Medulla oblongata (tissue), 1 donor: ENCODE results near the gene PTPN4.
"Not testable (repeated sequence)": the region's sequence is repeated elsewhere in the genome, so short reads cannot be mapped to it uniquely, and the experiment has no call there.

ENCODE experiments used
- DNase-seq: peaks from one replicate; pipeline ENCODE4 v3.0.0-alpha.2; 2015; ENCODE audit errors: extremely low spot score

PTPN4 gene

GRCh38 chr2:119940856-119941255 lies 181.1 kb downstream of the PTPN4 start:
- no peak for DNase-seq

- DNase-seq: no peak
Measured at GRCh38 chr2:119941388-119941787, 181.7 kb downstream of the PTPN4 start.

GRCh38 chr2:119941981-119942513 lies 182.3 kb downstream of the PTPN4 start:
- DNase-seq: no peak

GRCh38 chr2:119943058-119943457 lies 183.3 kb downstream of the PTPN4 start:
- no peak for DNase-seq

- DNase-seq: no peak
Measured at GRCh38 chr2:119947535-119947934, 187.8 kb downstream of the PTPN4 start.

- DNase-seq: no peak
Measured at GRCh38 chr2:119950966-119951365, 191.2 kb downstream of the PTPN4 start.

GRCh38 chr2:119958670-119959268 lies 199.0 kb downstream of the PTPN4 start:
- no peak for DNase-seq

- DNase-seq: no peak
Measured at GRCh38 chr2:119960821-119961220, 201.1 kb downstream of the PTPN4 start.

GRCh38 chr2:119981896-119982295 lies 222.2 kb downstream of the PTPN4 start:
- DNase-seq: no peak

- DNase-seq: no peak
Measured at GRCh38 chr2:119982506-119982905, 222.8 kb downstream of the PTPN4 start.

GRCh38 chr2:119983108-119983507 lies 223.4 kb downstream of the PTPN4 start:
- no peak for DNase-seq

- no peak for DNase-seq
Measured at GRCh38 chr2:119996148-119996547, 236.4 kb downstream of the PTPN4 start.

GRCh38 chr2:119996896-119997891 lies 237.5 kb downstream of the PTPN4 start:
- DNase-seq: not testable (repeated sequence)

- DNase-seq: no peak
Measured at GRCh38 chr2:120001471-120001870, 241.7 kb downstream of the PTPN4 start.

- DNase-seq: no peak
Measured at GRCh38 chr2:120004254-120004653, 244.5 kb downstream of the PTPN4 start.

GRCh38 chr2:120005834-120006521 lies 246.3 kb downstream of the PTPN4 start:
- DNase-seq: no peak

GRCh38 chr2:120007851-120008250 lies 248.1 kb downstream of the PTPN4 start:
- no peak for DNase-seq

GRCh38 chr2:120012363-120012762 lies 252.6 kb downstream of the PTPN4 start:
- no peak for DNase-seq

GRCh38 chr2:120012771-120013596 lies 253.3 kb downstream of the PTPN4 start, which contains the start of gene EPB41L5:
Gene EPB41L5, plus strand, starts transcription at chr2:120013077. Its CDS starts 6,008 bp downstream, at chr2:120019085.
- DNase-seq: peak; percentile 96

- peak; percentile 39 for DNase-seq
Measured at GRCh38 chr2:120013597-120014223, 254.0 kb downstream of the PTPN4 start.
